Ovary (tissue), 3 donors: Measurements from ENCODE around the gene SNX24.

Experiments
- EP300 ChIP-seq: sonication (generic); formaldehyde crosslinking; IDR thresholded peaks from one replicate; pipeline ENCODE4 v1.6.1; 2017; ENCODE audit warnings: antibody characterized with exemption
- POLR2A ChIP-seq: fragments of 450-650 bp; IDR thresholded peaks from one replicate; pipeline ENCODE4 v1.6.1; 2017; ENCODE audit warnings: antibody characterized with exemption, mild to moderate bottlenecking, moderate library complexity
- TF ChIP-seq, protein P1 (sequence below), 3 donors: fragments of 450-650 bp in 2 of 3; fragments of 200-600 bp in 1 of 3; IDR thresholded peaks; one replicate each; pipeline versions ENCODE4 v1.5.1 to v1.8.0; 2016 to 2022; ENCODE audit warnings: antibody characterized with exemption in 3 of 3, mild to moderate bottlenecking in 1 of 3
- donor health status: DM: no; HTN: no; CAD: no.

DNA sequence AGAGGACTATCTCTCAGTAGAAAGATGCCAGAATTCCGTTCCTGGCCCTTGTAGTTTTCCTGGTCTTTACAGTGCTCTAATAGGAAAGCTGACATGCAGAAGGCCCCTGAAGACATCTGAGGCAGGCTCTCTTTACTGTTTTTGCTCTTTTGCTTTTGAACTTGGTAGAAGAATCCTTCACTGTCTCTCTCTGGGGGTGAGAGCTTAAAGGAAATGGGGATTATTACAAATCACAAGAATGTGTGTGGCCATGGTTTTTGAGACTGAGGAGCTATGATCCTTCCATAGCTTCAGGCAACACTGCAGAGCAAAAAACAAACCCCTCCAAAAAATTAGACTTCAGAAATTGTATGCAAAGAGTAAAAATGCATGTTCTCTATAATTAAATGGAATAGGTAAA is 102.0 kb downstream of the SNX24 start:
- TF ChIP-seq, protein P1, sequence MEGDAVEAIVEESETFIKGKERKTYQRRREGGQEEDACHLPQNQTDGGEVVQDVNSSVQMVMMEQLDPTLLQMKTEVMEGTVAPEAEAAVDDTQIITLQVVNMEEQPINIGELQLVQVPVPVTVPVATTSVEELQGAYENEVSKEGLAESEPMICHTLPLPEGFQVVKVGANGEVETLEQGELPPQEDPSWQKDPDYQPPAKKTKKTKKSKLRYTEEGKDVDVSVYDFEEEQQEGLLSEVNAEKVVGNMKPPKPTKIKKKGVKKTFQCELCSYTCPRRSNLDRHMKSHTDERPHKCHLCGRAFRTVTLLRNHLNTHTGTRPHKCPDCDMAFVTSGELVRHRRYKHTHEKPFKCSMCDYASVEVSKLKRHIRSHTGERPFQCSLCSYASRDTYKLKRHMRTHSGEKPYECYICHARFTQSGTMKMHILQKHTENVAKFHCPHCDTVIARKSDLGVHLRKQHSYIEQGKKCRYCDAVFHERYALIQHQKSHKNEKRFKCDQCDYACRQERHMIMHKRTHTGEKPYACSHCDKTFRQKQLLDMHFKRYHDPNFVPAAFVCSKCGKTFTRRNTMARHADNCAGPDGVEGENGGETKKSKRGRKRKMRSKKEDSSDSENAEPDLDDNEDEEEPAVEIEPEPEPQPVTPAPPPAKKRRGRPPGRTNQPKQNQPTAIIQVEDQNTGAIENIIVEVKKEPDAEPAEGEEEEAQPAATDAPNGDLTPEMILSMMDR (IDR thresholded peaks at IDR 0.05) = no peak
- TF ChIP-seq EP300 (no peak), POLR2A (no peak)
